Mucosa of rectum (tissue), 2 donors: Measurements from ENCODE around the gene RUNX2.

Experiments used
- H3K27ac ChIP-seq, 2 donors: one replicate each; pipeline ENCODE4 v1.7.0; 2013; ENCODE audit warnings: inconsistent platforms in 2 of 2, low read depth in 2 of 2, low read length in 2 of 2
- H3K27me3 ChIP-seq, 2 donors: one replicate each; pipeline ENCODE4 v1.7.0; 2013; ENCODE audit warnings: low read length in 2 of 2; ENCODE audit not compliant: control insufficient read depth in 2 of 2, insufficient read depth in 2 of 2
- H3K36me3 ChIP-seq, 2 donors: one replicate each; pipeline ENCODE4 v1.7.0; 2013; ENCODE audit warnings: low read length in 2 of 2; ENCODE audit not compliant: control insufficient read depth in 2 of 2, insufficient read depth in 2 of 2
- H3K4me1 ChIP-seq, 2 donors: one replicate each; pipeline ENCODE4 v1.7.0; 2013; ENCODE audit warnings: low read length in 2 of 2, mild to moderate bottlenecking in 1 of 2; ENCODE audit not compliant: control insufficient read depth in 2 of 2, insufficient read depth in 2 of 2
- H3K4me3 ChIP-seq, 2 donors: one replicate each; pipeline ENCODE4 v1.7.0; 2013; ENCODE audit warnings: low read length in 2 of 2
- H3K9ac ChIP-seq, 2 donors: one replicate each; pipeline ENCODE4 v1.7.0; 2013; ENCODE audit warnings: low read length in 2 of 2, low read depth in 1 of 2, mild to moderate bottlenecking in 1 of 2
- H3K9me3 ChIP-seq, 2 donors: one replicate each; pipeline ENCODE4 v1.7.0; 2013; ENCODE audit warnings: low read length in 2 of 2; ENCODE audit not compliant: control insufficient read depth in 2 of 2
- donor health status: healthy.
- donor health status: Normal muscosa, but diverticular disease.

The RUNX2 gene

DNA sequence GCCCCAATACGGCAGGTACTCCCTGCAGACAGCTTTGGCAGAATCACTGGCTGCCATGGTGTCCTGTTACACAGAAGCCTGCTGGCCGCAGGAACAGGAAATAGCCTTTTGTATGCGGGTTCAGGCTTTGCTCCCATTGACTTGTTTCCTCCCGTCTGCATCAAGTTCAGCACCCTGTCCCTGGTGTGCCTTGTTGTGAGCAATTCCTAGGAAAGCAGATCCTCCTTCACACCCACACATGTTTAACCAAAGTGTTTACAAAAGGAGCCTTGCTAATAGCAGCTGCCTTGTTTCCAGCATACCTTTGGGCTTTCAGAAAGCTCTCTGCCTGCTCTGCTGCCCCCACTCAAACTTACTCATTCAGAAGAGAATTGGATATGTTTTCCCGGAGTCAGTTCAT, 176.8 kb downstream of the RUNX2 start:
- Histone ChIP-seq H3K4me1 (no peaks in the 10 kb centered on the region), H3K27me3 (no peaks in the 10 kb centered on the region), H3K9ac (no peak overlapping the region)

GRCh38 chr6:45505470-45505869, 177.3 kb downstream of the RUNX2 start:
- Histone ChIP-seq H3K4me1 (no peaks in the 10 kb centered on the region), H3K27me3 (no peaks in the 10 kb centered on the region), H3K4me3 (no peak overlapping the region), H3K27ac (no peak overlapping the region), H3K9ac (no peak overlapping the region), H3K9me3 (no peaks in the 10 kb centered on the region), H3K36me3 (no peaks in the 10 kb centered on the region)

More for the DNA sequence above, 176.8 kb downstream of the RUNX2 start:
- Histone ChIP-seq H3K36me3 (no peaks in the 10 kb centered on the region), H3K4me3 (no peak overlapping the region), H3K9me3 (no peaks in the 10 kb centered on the region), H3K27ac (no peak overlapping the region)

DNA sequence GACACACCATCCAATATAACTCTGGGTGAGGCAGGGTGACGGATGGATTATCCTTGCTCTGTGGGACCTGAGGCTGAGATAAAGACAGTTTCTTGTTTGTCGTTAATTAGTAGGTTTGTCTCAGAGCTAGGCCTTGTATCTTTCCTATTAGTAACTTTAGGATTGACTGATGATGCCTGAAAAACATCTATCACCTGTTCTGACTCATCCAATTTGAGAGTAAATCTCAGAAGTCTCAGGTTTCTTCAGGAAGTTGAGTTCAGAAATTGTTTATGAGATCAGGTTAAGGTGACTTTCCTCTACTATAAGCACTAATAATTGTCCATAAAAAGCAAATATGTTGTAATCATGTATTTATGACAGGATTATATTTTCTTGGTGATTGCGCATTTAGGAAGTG, 179.1 kb downstream of the RUNX2 start:
- Histone ChIP-seq H3K4me3 (no peak overlapping the region), H3K9ac (no peak overlapping the region), H3K9me3 (no peaks in the 10 kb centered on the region), H3K4me1 (no peaks in the 10 kb centered on the region), H3K27me3 (no peaks in the 10 kb centered on the region), H3K36me3 (no peaks in the 10 kb centered on the region), H3K27ac (no peak overlapping the region)

- Histone ChIP-seq H3K9ac (no peak overlapping the region), H3K36me3 (peaks cover 0 to 3% of the 10 kb centered on the region in 2 donors), H3K27ac (no peak overlapping the region), H3K27me3 (no peaks in the 10 kb centered on the region), H3K4me3 (no peak overlapping the region), H3K4me1 (no peaks in the 10 kb centered on the region), H3K9me3 (no peaks in the 10 kb centered on the region)
Observed at GRCh38 chr6:45509426-45509825, 181.3 kb downstream of the RUNX2 start.

GRCh38 chr6:45512717-45513116, 184.6 kb downstream of the RUNX2 start:
- Histone ChIP-seq H3K9me3 (no peaks in the 10 kb centered on the region), H3K9ac (no peak overlapping the region), H3K27me3 (no peaks in the 10 kb centered on the region), H3K36me3 (peaks cover 0 to 3% of the 10 kb centered on the region in 2 donors), H3K27ac (no peak overlapping the region), H3K4me3 (no peak overlapping the region), H3K4me1 (no peaks in the 10 kb centered on the region)

GRCh38 chr6:45513213-45513618, 185.1 kb downstream of the RUNX2 start:
- no peak overlapping the region for H3K27ac ChIP-seq

GRCh38 chr6:45513843-45514242, 185.7 kb downstream of the RUNX2 start:
- Histone ChIP-seq H3K27ac (no peak overlapping the region), H3K9ac (no peak overlapping the region), H3K4me3 (no peak overlapping the region), H3K27me3 (no peaks in the 10 kb centered on the region), H3K4me1 (no peaks in the 10 kb centered on the region), H3K36me3 (peaks cover 0 to 3% of the 10 kb centered on the region in 2 donors), H3K9me3 (no peaks in the 10 kb centered on the region)

More at GRCh38 chr6:45513213-45513618, 185.1 kb downstream of the RUNX2 start:
- Histone ChIP-seq H3K27me3 (no peaks in the 10 kb centered on the region), H3K36me3 (peaks cover 0 to 3% of the 10 kb centered on the region in 2 donors), H3K4me3 (no peak overlapping the region), H3K4me1 (no peaks in the 10 kb centered on the region), H3K9me3 (no peaks in the 10 kb centered on the region), H3K9ac (no peak overlapping the region)

DNA sequence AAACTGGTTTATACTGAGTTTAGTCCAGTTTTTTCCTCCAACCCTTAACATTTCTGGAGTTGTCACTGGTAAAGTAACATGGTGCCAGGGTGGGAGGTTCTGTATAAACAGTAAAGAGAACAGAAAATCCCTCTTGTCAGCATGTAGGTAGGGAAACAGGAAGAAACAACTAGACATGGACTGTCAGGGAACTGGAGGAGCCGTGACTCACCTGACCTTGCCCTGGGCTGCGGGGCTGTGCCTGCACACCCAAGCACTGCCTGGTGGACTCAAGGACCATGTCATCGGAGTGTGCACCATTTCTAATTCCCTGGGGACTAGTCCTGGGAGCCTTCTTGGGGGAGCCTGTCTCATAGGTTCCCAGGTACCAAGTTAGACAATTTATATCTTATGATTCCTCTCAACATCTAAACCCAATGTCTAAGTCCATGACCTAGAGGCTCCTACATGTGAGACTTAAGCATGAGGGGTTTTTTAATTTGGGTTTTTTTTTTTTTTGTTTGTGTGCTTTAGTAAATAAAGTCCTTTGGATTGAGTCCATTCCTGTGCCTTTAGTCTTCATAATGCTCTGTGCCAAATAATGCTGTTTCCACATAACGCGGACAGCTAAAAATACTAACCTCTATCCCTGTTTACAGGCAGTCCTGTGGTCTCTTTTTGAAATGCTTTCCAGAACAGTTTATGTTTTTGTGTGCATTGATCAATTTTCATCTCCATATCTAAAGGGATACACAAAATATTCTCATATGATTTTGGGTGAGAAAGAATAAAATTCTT, 186.5 kb downstream of the RUNX2 start:
- H3K9ac ChIP-seq = no peak overlapping the region
- no peaks in the 10 kb centered on the region for H3K27me3 ChIP-seq
- no peak overlapping the region for H3K27ac ChIP-seq
- no peaks in the 10 kb centered on the region for H3K9me3 ChIP-seq
- no peaks in the 10 kb centered on the region for H3K4me1 ChIP-seq
- no peak overlapping the region for H3K4me3 ChIP-seq
- H3K36me3 ChIP-seq = peaks cover 0 to 3% of the 10 kb centered on the region in 2 donors

- H3K9me3 ChIP-seq = no peaks in the 10 kb centered on the region
- H3K4me1 ChIP-seq = peaks cover 0 to 5% of the 10 kb centered on the region in 2 donors
- no peak overlapping the region for H3K9ac ChIP-seq
- no peaks in the 10 kb centered on the region for H3K27me3 ChIP-seq
- H3K27ac ChIP-seq = no peak overlapping the region
- no peak overlapping the region for H3K4me3 ChIP-seq
- H3K36me3 ChIP-seq = no peaks in the 10 kb centered on the region
Observed at GRCh38 chr6:45518013-45518720, 190.0 kb downstream of the RUNX2 start.

GRCh38 chr6:45521226-45521625, 193.1 kb downstream of the RUNX2 start:
- Histone ChIP-seq H3K9me3 (no peaks in the 10 kb centered on the region), H3K36me3 (no peaks in the 10 kb centered on the region), H3K9ac (no peak overlapping the region), H3K4me1 (peaks cover 0 to 5% of the 10 kb centered on the region in 2 donors), H3K27me3 (no peaks in the 10 kb centered on the region), H3K27ac (no peak overlapping the region), H3K4me3 (no peak overlapping the region)
